GM21529 (cell line): ENCODE data around the gene DHX30.
"Not testable (repeated sequence)": the region's sequence is repeated elsewhere in the genome, so short reads cannot be mapped to it uniquely, and the experiment has no call there.

Experiments
- ATAC-seq: cut with Tn5 transposase; IDR thresholded peaks from one replicate; pipeline ENCODE4 v1.9.1; 2021; ENCODE audit not compliant: unreplicated experiment

Gene DHX30

DNA sequence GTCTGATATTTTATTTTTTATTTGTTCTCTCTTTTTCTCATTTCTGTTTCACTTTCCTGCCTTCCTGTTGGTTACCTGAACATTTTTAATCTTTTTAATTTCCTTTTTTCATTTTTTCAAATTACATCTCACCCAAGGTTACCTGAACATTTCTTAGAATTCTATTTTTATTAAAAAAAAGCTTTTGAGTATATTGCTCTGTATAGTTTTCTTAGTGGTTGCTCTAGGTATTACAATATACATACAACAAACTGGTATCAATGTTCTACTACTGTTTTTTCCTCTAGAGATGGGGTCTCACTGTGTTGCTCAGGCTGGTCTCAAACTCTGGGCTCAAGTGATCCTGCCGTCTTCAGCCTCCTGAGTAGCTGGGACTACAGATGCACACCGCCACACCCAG is 79.4 kb downstream of the DHX30 start:
- ATAC-seq: no peak

DNA sequence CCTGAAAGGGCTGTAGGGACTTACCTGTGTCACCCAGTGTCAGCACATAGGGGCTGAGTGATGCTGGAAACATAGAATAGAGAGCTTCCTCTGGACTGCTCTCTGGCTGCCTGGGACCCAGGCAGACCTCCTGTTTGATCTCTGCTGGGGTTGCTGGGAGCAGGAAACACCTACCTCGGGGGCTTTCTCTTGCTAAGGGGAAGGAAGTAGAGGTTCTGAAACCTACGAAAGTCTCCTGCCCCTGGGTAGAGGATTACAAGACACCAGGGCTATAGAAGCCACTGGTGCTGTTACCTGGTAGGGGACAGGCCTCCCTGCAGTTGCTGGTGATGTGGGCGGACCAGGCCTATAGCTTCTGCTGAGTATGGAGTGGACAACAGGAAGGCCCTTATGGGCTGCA is 81.7 kb downstream of the DHX30 start:
- no peak for ATAC-seq

DNA sequence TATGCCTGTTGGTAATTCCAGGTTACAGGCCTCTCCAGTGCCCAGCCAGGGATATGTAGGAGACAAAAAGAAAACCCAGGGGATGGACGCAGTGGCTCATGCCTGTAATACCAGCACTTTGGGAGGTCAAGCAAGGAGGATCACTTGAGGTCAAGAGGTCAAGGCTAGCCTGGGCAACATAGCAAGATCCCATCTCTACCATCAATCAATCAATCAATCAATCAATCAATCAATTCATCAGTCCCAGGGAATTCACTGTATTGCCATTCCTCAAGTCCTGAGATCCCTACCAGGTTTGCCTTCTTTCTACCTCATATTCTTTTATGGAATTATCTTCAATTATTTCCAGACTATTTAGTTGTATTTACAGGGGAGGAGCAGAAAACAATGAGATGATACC is 82.2 kb downstream of the DHX30 start:
- no peak for ATAC-seq

DNA sequence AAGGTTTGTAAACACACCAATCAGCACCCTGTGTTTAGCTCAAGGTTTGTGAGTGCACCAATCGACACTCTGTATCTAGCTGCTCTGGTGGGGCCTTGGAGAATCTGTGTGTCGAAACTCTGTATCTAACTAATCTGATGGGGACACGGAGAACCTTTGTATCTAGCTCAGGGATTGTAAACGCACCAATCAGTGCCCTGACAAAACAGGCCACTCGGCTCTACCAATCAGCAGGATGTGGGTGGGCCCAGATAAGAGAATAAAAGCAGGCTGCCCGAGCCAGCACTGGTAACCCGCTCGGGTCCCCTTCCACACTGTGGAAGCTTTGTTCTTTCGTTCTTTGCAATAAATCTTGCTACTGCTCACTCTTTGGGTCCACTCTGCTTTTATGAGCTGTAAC is 85.1 kb downstream of the DHX30 start:
- not testable (repeated sequence) for ATAC-seq

DNA sequence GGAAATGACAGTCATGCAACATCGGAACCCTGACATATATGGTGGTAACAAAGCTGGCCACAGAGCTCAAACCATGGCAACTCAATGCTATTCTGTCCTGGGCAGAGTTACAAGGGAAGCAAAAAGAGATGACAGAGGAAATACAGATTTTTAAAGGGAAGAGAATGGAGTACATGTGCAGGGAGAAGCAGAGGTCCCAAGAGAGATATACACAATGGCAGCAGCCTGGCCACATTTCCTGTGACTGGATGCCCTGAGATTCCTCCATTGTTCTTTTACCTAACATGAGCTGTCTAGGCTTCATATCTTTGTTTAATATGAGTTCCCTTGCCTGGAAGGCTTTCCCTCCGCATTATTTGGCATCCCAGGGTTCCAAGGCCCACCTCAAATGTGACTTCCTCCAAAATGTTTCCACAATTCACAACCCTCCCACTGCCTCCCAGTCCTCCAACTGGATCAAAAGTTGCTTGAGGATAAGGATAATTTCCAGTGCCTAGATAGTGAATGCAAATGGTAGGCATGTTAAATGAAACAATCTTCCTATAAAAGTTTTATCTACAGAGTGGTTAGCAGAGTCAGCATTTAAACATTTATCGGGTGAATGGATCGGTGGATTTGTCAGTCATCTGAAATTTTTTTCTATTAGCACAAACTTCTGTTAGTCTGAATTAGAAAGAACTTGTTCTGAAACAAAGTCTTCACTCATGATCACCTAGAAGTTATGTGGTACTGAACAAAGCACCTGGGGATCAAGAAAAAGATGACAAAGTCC is 86.2 kb downstream of the DHX30 start:
- ATAC-seq: no peak

DNA sequence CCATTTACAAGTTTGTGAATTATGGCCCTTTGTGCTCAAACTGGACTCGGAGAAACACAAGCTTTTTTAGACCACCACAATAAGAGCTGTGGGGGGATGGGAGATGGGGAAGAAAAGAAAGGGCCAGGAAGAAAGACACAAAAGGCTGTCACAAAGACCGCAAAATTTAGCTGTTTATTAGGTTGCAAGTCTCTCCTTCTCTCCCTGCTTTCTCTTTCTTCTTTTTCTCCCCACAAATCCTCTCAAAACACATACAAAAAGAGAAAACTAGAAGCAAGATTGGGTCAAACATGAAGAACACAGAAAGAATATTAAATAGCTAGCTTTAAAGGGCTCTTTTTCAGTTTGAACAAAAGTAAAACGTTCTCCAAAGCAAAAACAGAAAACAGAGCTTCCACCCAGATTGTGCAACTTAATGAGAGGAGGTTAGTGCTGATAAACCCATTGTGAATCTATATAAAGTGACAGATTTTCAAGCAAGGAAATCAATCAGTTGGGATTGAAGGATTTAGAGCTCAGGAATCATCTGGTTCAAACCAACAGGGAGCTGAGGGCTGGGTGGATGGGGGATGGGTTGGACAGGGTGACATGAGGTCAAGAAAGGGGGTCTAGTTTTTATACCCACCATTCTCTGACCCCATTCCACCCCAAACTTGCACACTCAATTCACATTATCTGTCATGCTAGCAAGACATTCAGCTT is 87.3 kb downstream of the DHX30 start:
- no peak for ATAC-seq

DNA sequence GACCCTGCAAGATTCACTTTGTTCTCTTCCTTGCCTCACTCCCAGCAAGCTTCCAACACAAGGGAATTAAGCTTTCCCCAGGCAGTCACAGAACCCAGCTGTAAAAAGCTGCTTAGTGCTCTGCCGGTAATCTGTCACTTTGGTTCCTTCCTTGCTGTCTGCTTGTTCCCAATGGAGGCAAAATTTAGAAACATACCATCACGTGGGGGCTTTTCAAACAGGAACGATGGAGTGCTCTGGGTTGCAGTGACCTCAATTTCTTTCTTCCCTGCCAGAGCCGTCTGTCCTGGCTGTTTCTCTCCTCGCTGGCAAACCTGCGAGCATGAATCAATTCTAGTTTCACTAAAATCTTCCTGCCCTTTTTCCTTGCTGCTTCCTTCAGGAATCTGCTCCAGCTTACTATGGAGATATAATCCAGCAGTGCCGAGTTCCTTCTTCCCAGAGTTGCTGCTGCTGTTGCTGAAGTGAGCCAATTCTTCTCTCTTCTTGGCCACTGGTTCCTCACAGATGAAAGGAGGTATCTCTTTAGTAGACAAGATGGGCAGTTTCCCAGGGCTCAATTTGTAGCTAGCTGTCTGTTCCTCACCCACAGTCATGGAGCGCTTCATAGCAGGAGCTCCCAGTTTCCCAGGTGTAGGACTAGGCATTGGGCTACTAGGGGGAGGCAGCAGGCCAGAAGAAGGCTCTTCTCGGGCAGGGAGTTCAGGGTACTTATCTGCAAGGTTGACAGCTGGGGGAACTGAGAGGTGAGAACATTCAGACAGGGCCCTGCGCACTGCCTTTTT is 88.1 kb downstream of the DHX30 start:
- ATAC-seq: no peak

DNA sequence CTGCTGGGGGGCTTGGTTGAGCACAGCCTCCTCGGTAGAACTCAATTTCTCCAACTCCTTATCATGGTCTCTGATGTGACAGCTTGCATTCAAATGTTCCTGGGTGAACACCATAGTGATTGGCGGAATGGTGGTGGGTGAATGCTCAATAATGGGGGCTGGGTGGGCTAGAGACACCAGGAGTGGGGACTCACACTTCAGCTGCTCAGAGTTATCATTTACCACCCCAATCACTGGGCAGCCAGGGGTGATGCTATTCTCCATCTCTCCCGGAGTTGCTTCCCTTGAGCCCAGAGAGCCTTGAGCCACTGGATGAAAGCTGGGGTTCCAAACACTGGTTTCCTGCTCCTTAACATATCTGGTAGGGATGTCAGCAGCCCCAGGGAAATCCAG is 88.7 kb downstream of the DHX30 start:
- no peak for ATAC-seq

DNA sequence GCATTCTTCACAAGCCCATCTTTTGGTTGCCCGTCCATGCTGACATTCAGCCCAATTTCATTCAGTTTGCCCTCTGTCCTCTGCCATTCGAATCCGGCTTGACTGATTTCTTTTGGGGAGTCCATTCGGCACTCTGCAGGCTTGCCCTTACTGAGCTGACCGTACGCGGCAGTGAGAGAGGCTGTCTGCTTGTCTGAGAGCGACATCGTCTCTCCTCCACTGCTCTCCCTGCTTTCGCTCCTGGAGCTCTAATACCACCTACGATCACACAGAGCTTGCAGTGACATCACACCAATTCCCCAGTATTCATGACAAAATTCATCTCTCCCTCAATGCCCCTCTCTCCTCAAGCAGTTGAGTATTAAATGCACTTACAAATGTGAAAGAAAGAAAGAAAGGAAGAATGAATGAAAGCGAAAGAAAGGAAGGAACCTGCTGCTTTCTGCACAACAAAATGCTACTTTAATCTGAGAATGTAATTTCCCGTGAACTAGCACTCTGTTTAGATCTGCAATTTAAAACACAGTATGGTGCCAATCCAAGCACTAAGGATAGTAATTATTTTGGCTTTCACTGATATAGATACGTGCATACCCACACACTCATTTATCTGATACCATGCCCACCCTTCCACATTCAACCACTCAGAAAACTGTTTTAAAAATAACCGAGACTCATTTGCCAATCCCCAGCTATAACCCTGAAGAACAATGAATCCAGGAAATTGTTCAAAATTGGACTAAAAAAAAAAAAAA is 89.5 kb downstream of the DHX30 start:
- ATAC-seq: no peak

DNA sequence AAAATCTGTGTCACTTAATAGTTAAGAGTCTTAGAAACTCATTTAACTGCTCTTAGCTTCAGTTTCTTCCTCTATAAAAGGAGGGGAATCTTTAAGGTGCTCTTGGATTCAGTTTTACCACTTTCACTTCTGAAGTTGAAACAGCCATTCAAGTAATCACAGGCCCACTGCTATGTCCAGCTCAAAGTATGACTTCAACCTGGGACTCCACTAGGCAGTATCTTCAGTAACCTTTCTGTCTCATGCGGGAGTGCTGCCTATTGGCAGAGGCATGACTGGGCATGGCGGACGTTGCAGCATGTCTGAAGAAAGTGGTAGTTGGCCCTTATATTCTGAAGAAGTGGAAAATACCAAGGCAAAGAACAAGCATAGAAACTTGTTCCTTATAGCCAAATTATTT is 92.3 kb downstream of the DHX30 start:
- no peak for ATAC-seq

DNA sequence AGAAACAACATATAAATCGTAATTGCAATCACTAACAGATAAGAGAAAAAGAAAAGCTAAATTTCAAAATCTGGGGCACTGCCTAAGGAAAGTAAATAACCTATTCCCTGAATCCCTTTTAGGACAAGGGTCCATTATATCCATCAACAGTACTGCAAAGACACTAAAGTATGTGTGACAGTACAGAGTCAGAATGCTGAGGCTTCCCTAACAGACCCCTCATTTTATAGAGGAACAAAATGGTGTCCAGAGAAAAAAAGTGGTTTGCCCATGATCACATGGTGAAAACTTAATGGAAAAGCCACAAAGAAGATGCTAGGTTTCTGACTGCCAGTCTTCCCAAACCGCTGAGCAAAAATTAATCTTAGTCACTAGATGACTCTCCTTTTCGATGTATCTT is 93.8 kb downstream of the DHX30 start:
- no peak for ATAC-seq

DNA sequence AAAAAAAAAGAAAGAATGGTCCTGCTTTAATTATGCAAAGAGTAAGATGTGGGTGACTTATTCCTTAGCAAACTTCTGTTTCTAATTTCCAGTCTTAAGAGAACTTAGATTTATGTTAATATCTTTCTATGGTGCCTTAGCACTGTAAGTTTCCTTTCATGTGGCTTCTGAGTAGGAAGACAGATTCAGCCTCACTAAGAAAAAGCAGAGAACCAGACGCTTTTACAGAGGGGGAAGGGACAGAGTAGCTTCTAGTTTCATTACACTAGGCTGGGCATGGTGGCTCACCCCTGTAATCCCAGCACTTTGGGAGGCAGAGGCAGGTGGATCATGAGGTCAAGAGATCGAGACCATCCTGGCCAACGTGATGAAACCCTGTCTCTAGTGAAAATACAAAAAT is 95.0 kb downstream of the DHX30 start:
- ATAC-seq: no peak

DNA sequence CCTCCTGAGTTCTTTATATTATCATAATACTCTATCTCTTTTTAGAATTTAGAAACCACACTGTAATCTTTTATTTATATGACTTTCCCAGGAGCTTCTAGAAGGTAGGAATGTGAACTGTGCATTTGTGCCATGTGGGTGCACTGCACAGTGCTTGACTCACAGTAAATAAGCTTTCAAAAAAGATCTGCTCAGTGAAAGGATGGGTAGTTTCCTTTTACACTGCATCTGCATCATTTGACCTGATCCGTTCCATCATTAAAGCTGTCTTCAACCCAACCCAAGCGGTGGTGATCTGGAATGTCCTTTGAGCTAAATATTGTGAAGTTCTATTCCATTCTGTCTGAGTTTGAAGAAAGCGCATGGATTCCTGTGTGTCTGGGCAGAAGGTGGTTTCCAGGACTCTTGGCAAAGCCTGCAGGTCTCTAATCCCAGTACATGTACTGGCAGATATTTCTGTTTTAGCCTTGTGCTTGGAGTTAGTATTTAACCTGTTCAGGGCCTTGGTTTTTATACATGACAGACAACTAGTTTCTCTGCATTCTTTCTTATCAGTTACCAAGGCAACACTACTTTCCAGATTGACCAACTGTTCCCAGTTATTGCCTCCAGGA is 96.7 kb downstream of the DHX30 start:
- ATAC-seq: no peak
